Measurements from ENCODE around the gene F3. TPM values are rescaled to one million over a fixed set of nuclear protein-coding genes. Genes with fewer than 3 reads are reported as not detected.
A peak's percentile ranks its signal among the peaks of the same experiment; 100 is the strongest.

F3 gene
- total and polyA plus RNA-seq, 9 of the 15 experiments (the other 6 are each of a cell fraction or from before 2014, with no cell fraction given) = 0.24 to 0.28 TPM; not detected in 7

GRCh38 chr1:94579876-94580294 lies 38.3 kb upstream of the F3 start (continued):
- TF ChIP-seq CTCFL (IDR thresholded peaks at IDR 0.05; ENCODE audit: borderline replicate concordance, insufficient read depth, low read depth, low read length, poor library complexity, severe bottlenecking) (no peak), NFE2L1 (tag; IDR thresholded peaks at IDR 0.05; ENCODE audit: borderline replicate concordance, low read depth) (peak; percentile 85), ZNF764 (CRISPR knock-in tag; IDR thresholded peaks at IDR 0.05; ENCODE audit: low read depth) (no peak), KLF1 (tag; IDR thresholded peaks at IDR 0.05) (0 out of 2 replicates have a peak, but pooled peaks have one; percentile 48), RB1 (IDR thresholded peaks at IDR 0.05; ENCODE audit: low read depth) (no peak), DMBX1 (CRISPR knock-in tag; IDR thresholded peaks at IDR 0.05; ENCODE audit: borderline replicate concordance) (no peak; the same call in 1 of the 2 replicates), DPF2 (IDR thresholded peaks at IDR 0.05) (peak; percentile 13; the same call in 1 of the 2 replicates), NFE2 (IDR thresholded peaks at IDR 0.05; ENCODE audit: low read depth) (peak; percentile 85), E2F8 (IDR thresholded peaks at IDR 0.05; ENCODE audit: low read depth, partially characterized antibody) (no peak), CBX1 (IDR thresholded peaks at IDR 0.05; ENCODE audit: low read depth) (no peak), NCOA2 (IDR thresholded peaks at IDR 0.05; ENCODE audit: partially characterized antibody in 2 of 2) (no peak), ZNF436 (CRISPR knock-in tag; IDR thresholded peaks at IDR 0.05) (no peak), CTBP1 (IDR thresholded peaks at IDR 0.05; ENCODE audit: borderline replicate concordance) (peak; percentile 43; the same call in 1 of the 2 replicates), E2F1 (CRISPR knock-in tag; IDR thresholded peaks at IDR 0.05) (no peak), ZNF512 (tag; IDR thresholded peaks at IDR 0.05) (no peak), ZSCAN32 (CRISPR knock-in tag; IDR thresholded peaks at IDR 0.05) (no peak), TCFL5 (CRISPR knock-in tag; conservative IDR thresholded peaks at IDR 0.05) (no peak), MXD1 (CRISPR knock-in tag; IDR thresholded peaks at IDR 0.05; ENCODE audit: borderline replicate concordance, poor library complexity, severe bottlenecking) (no peak), ASH1L (IDR thresholded peaks at IDR 0.05; ENCODE audit: borderline replicate concordance, low read depth, partially characterized antibody) (no peak), ETV1 (tag; conservative IDR thresholded peaks at IDR 0.05; ENCODE audit: low read depth) (no peak), ELF2 (CRISPR knock-in tag; IDR thresholded peaks at IDR 0.05) (no peak)

All from K562 (cell line).